GM19025 (cell line): ENCODE measurements around the gene BICRAL.
"Not testable (repeated sequence)": the region's sequence is repeated elsewhere in the genome, so short reads cannot be mapped to it uniquely, and the experiment has no call there.

Experiments
- ATAC-seq: cut with Tn5 transposase; IDR thresholded peaks from one replicate; pipeline ENCODE4 v1.9.1; 2021; ENCODE audit warnings: mild to moderate bottlenecking, low read depth, moderate library complexity; ENCODE audit not compliant: unreplicated experiment

The BICRAL gene, protein sequence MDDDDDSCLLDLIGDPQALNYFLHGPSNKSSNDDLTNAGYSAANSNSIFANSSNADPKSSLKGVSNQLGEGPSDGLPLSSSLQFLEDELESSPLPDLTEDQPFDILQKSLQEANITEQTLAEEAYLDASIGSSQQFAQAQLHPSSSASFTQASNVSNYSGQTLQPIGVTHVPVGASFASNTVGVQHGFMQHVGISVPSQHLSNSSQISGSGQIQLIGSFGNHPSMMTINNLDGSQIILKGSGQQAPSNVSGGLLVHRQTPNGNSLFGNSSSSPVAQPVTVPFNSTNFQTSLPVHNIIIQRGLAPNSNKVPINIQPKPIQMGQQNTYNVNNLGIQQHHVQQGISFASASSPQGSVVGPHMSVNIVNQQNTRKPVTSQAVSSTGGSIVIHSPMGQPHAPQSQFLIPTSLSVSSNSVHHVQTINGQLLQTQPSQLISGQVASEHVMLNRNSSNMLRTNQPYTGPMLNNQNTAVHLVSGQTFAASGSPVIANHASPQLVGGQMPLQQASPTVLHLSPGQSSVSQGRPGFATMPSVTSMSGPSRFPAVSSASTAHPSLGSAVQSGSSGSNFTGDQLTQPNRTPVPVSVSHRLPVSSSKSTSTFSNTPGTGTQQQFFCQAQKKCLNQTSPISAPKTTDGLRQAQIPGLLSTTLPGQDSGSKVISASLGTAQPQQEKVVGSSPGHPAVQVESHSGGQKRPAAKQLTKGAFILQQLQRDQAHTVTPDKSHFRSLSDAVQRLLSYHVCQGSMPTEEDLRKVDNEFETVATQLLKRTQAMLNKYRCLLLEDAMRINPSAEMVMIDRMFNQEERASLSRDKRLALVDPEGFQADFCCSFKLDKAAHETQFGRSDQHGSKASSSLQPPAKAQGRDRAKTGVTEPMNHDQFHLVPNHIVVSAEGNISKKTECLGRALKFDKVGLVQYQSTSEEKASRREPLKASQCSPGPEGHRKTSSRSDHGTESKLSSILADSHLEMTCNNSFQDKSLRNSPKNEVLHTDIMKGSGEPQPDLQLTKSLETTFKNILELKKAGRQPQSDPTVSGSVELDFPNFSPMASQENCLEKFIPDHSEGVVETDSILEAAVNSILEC

GRCh38 chr6:42781796-42782688 lies at the start of gene BICRAL:
BICRAL (plus strand) TSS chr6:42782052; CDS start chr6:42822023, 39,971 bp downstream.
- ATAC-seq = no peak

DNA sequence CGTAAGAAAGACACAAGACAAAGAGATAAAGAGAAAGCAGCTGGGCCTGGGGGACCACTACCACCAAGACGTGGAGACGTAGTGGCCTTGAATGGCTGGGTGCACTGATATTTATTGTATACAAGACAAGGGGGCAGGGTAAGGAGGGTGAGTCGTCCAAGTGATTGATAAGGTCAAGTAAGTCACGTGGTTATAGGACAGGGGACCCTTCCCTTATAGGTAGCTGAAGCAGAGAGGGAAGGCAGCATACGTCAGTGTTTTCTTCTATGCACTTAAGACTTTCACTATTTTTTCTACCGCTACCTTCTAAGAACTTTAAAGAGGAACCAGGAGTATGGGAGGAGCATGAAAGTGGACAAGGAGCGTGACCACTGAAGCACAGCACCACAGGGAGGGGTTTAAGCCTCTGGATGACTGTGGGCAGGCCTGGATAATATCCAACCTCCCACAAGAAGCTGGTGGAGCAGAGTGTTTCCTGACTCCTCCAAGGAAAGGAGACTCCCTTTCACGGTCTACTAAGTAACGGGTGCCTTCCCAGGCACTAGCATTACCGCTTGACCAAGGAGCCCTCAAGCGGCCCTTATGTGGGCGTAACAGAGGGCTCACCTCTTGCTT lies 47.9 kb upstream of the BICRAL start:
- not testable (repeated sequence) for ATAC-seq

GRCh38 chr6:42735976-42736375 lies 45.9 kb upstream of the BICRAL start:
- no peak for ATAC-seq

GRCh38 chr6:42740725-42741124 lies 41.1 kb upstream of the BICRAL start:
- ATAC-seq = no peak

DNA sequence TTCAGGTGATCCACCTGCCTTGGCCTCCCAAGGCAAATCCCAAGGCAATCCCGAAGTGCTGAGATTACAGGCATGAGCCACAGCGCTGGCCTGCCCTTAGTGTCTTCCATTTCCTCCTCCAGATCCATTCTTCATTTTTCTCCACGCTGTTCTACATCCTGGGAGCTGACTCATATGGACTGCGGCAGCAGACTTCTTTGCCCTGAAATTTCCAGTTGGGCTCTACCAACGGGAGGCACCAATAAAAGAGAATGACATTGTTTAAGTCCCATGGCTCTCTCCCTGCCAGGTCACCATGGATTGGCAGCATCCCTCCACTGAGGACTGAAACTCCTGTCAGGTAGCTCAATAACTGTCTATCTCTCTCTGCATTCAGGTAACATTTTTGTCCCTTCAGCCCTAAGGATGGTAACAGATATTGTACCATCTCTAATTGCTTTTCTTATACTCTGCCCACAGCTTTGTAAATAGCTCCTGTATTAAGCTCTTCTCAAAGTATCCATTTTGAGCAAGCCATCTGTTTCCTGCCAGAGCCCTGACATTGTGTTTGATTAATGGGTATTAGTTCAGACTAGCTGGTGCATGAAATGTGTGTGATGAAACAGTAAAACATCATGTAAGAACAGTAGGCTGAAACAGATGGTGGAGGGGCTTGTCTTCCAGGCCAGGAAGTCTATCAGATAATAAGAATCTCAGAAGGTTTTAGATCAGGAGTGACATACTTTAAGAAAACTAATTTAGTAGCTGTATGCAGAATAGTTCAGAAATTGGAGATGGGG lies 39.5 kb upstream of the BICRAL start:
- no peak for ATAC-seq

DNA sequence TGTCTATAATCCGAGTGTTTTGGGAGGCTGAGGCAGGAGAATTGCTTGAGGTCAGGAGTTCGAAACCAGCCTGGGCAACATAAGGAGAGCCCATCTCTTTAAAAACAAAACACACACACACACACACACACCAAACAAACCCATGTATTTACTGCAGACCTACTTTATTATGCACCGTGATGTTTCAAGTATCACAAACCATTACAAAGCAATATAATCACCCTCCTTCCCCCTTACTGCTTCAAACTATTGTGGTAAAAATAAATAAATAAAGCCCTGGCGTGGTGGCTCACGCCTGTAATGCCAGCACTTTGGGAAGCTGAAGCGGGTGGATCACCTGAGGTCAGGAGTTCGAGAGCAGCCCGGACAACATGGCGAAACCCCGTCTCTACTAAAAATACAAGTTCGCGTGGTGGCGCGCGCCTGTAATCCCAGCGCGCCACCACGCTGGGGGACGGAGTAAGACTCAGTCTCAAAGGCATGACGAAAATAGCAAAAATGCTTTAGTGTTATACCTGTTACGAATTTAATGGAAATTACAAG lies 37.4 kb upstream of the BICRAL start:
- no peak for ATAC-seq

DNA sequence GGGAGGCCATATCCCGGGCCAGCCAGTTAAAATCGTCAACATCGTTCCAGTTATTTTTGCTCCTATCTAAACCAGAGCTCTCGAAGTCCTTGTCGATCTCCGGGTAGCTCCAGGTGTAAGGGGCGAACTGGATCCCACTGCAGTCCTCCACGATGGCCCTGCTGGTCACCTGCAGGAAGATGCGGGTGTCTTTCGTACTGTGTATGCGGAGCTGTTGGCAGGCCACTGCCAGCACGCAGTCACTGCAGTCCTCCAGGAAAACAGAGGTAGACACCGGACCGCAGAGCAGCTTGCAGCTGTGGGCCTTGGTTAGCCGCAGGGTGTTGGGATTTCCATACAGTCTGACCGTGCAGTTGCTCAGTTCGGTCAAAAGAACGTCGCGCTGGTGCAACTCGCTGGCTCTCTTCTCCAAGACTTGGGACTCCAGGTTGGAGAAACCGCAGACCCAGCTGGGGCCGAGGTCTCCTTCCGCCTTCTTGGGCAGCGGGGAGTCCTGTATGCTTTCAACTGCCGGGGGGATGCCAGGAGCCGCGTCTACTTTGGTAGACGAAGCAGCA lies 36.7 kb upstream of the BICRAL start:
- no peak for ATAC-seq

GRCh38 chr6:42745640-42746462 lies 36.0 kb upstream of the BICRAL start, which contains the start of gene TBCC:
TBCC (minus strand) TSS chr6:42746103; CDS start chr6:42746073, 30 bp downstream.
- ATAC-seq = peak; percentile 62

GRCh38 chr6:42746463-42747391 lies 35.1 kb upstream of the BICRAL start:
- peak; percentile 55 for ATAC-seq

GRCh38 chr6:42748203-42748898 lies 33.5 kb upstream of the BICRAL start:
- no peak for ATAC-seq

- no peak for ATAC-seq
Measured at GRCh38 chr6:42751055-42751454, 30.8 kb upstream of the BICRAL start.

- no peak for ATAC-seq
Measured at GRCh38 chr6:42754759-42755158, 27.1 kb upstream of the BICRAL start.

DNA sequence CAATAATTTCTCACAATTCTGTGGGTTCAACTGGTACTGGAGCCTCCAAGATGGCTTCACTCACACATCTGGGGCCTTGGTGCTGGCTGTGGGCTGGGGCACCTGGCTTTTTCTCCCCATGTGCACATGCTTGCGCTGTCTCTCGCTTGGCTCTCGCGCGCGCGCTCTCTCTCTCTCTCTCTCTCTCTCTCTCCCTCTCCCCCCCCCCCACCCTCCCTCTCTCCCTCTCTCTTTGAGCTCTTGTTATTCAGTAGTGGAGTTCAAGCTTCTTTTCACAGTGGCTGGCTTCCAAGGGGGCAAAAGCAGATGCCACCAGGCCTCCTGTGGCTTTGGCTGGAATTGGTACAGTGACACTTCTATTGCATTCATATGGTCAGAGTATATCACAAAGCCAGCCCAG lies 25.1 kb upstream of the BICRAL start:
- ATAC-seq = no peak

GRCh38 chr6:42758756-42759430 lies 23.0 kb upstream of the BICRAL start:
- ATAC-seq = no peak
